H1 (cell line): ENCODE measurements around the gene LYPD6B. TPM values are rescaled to one million over a fixed set of nuclear protein-coding genes. Genes with fewer than 3 reads are reported as not detected.

ENCODE experiments used
- CTCF ChIA-PET: fragments of 300-600 bp; sonication (Branson Sonifier 250); formaldehyde crosslinking; loops from one replicate; lab custom pipeline; 2021; ENCODE audit not compliant: partially characterized antibody; lab: Charles Lee
- POLR2A ChIA-PET: fragments of 300-600 bp; sonication (Branson Sonifier 250); formaldehyde crosslinking; loops from one replicate; lab custom pipeline; 2021; ENCODE audit warnings: inconsistent platforms; ENCODE audit not compliant: partially characterized antibody; lab: Charles Lee
- DNase-seq, 2 experiments: peaks; one replicate each; pipeline versions ENCODE4 v3.0.0 to v3.0.0-alpha.2; 2010 to 2022; ENCODE audit warnings: low spot score in 2 of 2, low read depth in 1 of 2, mixed read lengths in 1 of 2
- FAIRE-seq: peaks from 2 replicates; lab custom pipeline; 2011; peaks lifted over from hg19 to GRCh38; lab: Jason Lieb, UNC
- H2AFZ ChIP-seq: 2 replicates; pipeline ENCODE4 v1.8.1; 2012; ENCODE audit warnings: low read length, inconsistent platforms
- H2AK5ac ChIP-seq: 2 replicates; pipeline ENCODE4 v1.6.1; 2013; ENCODE audit warnings: low read depth, low read length
- H2BK120ac ChIP-seq: replicated peaks from 2 replicates; pipeline ENCODE3; 2013; ENCODE audit warnings: low read depth, low read length, inconsistent platforms
- H2BK12ac ChIP-seq: 2 replicates; pipeline ENCODE4 v1.6.1; 2013; ENCODE audit warnings: low read depth, low read length
- H2BK15ac ChIP-seq: 2 replicates; pipeline ENCODE4 v1.6.1; 2013; ENCODE audit warnings: low read length
- H2BK20ac ChIP-seq: 2 replicates; pipeline ENCODE4 v1.6.1; 2013; ENCODE audit warnings: low read length
- H2BK5ac ChIP-seq: 2 replicates; pipeline ENCODE4 v1.6.1; 2013; ENCODE audit warnings: low read depth, low read length
- H3K14ac ChIP-seq: 2 replicates; pipeline ENCODE4 v1.6.1; 2013; ENCODE audit warnings: inconsistent platforms; ENCODE audit not compliant: insufficient read length
- H3K18ac ChIP-seq: 2 replicates; pipeline ENCODE4 v1.6.1; 2013; ENCODE audit warnings: low read length; ENCODE audit errors: extremely low read depth
- H3K23ac ChIP-seq: 2 replicates; pipeline ENCODE4 v1.6.1; 2013; ENCODE audit warnings: inconsistent platforms; ENCODE audit not compliant: insufficient read length
- H3K23me2 ChIP-seq: 2 replicates; pipeline ENCODE4 v1.6.1; 2013; ENCODE audit warnings: low read depth, low read length
- H3K27ac ChIP-seq: 2 replicates; pipeline ENCODE4 v1.6.1; 2011; ENCODE audit warnings: low read depth, low read length, inconsistent platforms
- H3K27me3 ChIP-seq, 4 experiments: replicated peaks in 1 of 4; 1 replicate in 1 of 4; 2 replicates in 3 of 4; pipeline versions ENCODE4 v1.6.1 to v1.8.1; 2011 to 2013; ENCODE audit warnings: low read length in 3 of 4, mild to moderate bottlenecking in 3 of 4, inconsistent platforms in 2 of 4, mixed read lengths in 2 of 4, moderate library complexity in 1 of 4; ENCODE audit not compliant: control insufficient read depth in 3 of 4, insufficient read depth in 3 of 4; ENCODE audit errors: extremely low read depth in 1 of 4
- H3K36me3 ChIP-seq, 4 experiments: 2 replicates each; pipeline versions ENCODE4 v1.6.1 to v1.8.1; 2011 to 2013; ENCODE audit warnings: mild to moderate bottlenecking in 4 of 4, low read length in 3 of 4, moderate library complexity in 2 of 4, control low read depth in 1 of 4, inconsistent platforms in 1 of 4; ENCODE audit not compliant: insufficient read depth in 4 of 4, control insufficient read depth in 2 of 4
- H3K4ac ChIP-seq: replicated peaks from 2 replicates; pipeline ENCODE3; 2013; ENCODE audit warnings: low read length, low read depth, mixed read lengths, inconsistent platforms; ENCODE audit not compliant: insufficient read length
- H3K4me1 ChIP-seq, 4 experiments: replicated peaks in 1 of 4; 1 replicate in 1 of 4; 2 replicates in 3 of 4; pipeline versions ENCODE4 v1.6.1 to v1.8.1; 2011 to 2013; ENCODE audit warnings: low read length in 3 of 4, inconsistent platforms in 2 of 4, mixed read lengths in 1 of 4; ENCODE audit not compliant: insufficient read depth in 4 of 4, control insufficient read depth in 3 of 4
- H3K4me2 ChIP-seq, 2 experiments: 2 replicates each; pipeline versions ENCODE4 v1.6.1 to v1.8.1; 2011 to 2013; ENCODE audit warnings: low read depth in 2 of 2, low read length in 2 of 2, control low read depth in 1 of 2, inconsistent platforms in 1 of 2, mild to moderate bottlenecking in 1 of 2; ENCODE audit not compliant: insufficient read depth in 1 of 2
- H3K4me3 ChIP-seq, 4 experiments: fragments of 200-600, 300-600 bp in 1 of 4; sonication (generic), shearing (Covaris generic), sonication (Bioruptor Twin) in 1 of 4; 2 replicates each; pipeline versions ENCODE4 v1.5.1 to v1.8.1; 2011 to 2016; ENCODE audit warnings: low read length in 4 of 4, low read depth in 3 of 4, control low read depth in 2 of 4, inconsistent platforms in 2 of 4, mild to moderate bottlenecking in 2 of 4, mixed read lengths in 1 of 4, moderate library complexity in 1 of 4; ENCODE audit not compliant: insufficient read depth in 2 of 4; ENCODE audit errors: extremely low read depth in 1 of 4
- H3K56ac ChIP-seq: replicated peaks from 2 replicates; pipeline ENCODE3; 2013; ENCODE audit warnings: low read depth, mild to moderate bottlenecking, mixed read lengths, low read length, inconsistent platforms; ENCODE audit not compliant: insufficient read length
- H3K79me1 ChIP-seq: 2 replicates; pipeline ENCODE4 v1.6.1; 2013; ENCODE audit warnings: low read depth, low read length, control low read depth
- H3K79me2 ChIP-seq, 2 experiments: 2 replicates each; pipeline versions ENCODE4 v1.6.1 to v1.8.1; 2012 to 2013; ENCODE audit warnings: low read length in 2 of 2, mild to moderate bottlenecking in 2 of 2, inconsistent platforms in 1 of 2; ENCODE audit not compliant: insufficient read depth in 2 of 2, control insufficient read depth in 1 of 2
- H3K9ac ChIP-seq, 4 experiments: replicated peaks in 1 of 4; 1 replicate in 1 of 4; 2 replicates in 3 of 4; pipeline versions ENCODE4 v1.6.1 to v1.8.1; 2011 to 2013; ENCODE audit warnings: low read depth in 3 of 4, low read length in 3 of 4, control low read depth in 2 of 4, mild to moderate bottlenecking in 2 of 4, moderate library complexity in 2 of 4, inconsistent platforms in 1 of 4; ENCODE audit errors: extremely low read depth in 1 of 4
- H3K9me3 ChIP-seq, 2 experiments: 2 replicates each; pipeline versions ENCODE4 v1.6.1 to v1.8.1; 2012 to 2013; ENCODE audit warnings: mild to moderate bottlenecking in 2 of 2, moderate library complexity in 2 of 2, control low read depth in 1 of 2, inconsistent platforms in 1 of 2, low read depth in 1 of 2, low read length in 1 of 2, mixed read lengths in 1 of 2; ENCODE audit not compliant: insufficient read depth in 2 of 2
- H4K20me1 ChIP-seq, 2 experiments: replicated peaks in 1 of 2; 2 replicates each; pipeline versions ENCODE3 to v1.8.1; 2011 to 2013; ENCODE audit warnings: inconsistent platforms in 2 of 2, low read length in 2 of 2, mild to moderate bottlenecking in 1 of 2; ENCODE audit not compliant: insufficient read depth in 2 of 2, control insufficient read depth in 1 of 2
- H4K5ac ChIP-seq: 2 replicates; pipeline ENCODE4 v1.6.1; 2013; ENCODE audit warnings: low read length, low read depth, mixed read lengths, inconsistent platforms; ENCODE audit not compliant: insufficient read length
- H4K8ac ChIP-seq: 2 replicates; pipeline ENCODE4 v1.8.0; 2013; ENCODE audit warnings: mild to moderate bottlenecking, moderate library complexity, low read length, inconsistent platforms; ENCODE audit not compliant: insufficient read depth; ENCODE audit errors: extremely low read depth
- H4K91ac ChIP-seq: replicated peaks from 2 replicates; pipeline ENCODE3; 2013; ENCODE audit warnings: low read length, mixed read lengths, inconsistent platforms; ENCODE audit not compliant: insufficient read length
- BRCA1 ChIP-seq: IDR thresholded peaks from 2 replicates; pipeline ENCODE4 v1.6.1; 2012; ENCODE audit warnings: low read depth, low read length, improper control_type of control experiment
- CEBPB ChIP-seq: IDR thresholded peaks from 2 replicates; pipeline ENCODE4 v1.6.1; 2012; ENCODE audit warnings: low read depth, low read length
- HDAC6 ChIP-seq: IDR thresholded peaks from one replicate; pipeline ENCODE4 v1.7.1; 2012; ENCODE audit warnings: low read depth, mild to moderate bottlenecking, inconsistent platforms, low read length, moderate library complexity
- MAFK ChIP-seq: IDR thresholded peaks from 2 replicates; pipeline ENCODE4 v1.6.1; 2012; ENCODE audit warnings: low read depth, mild to moderate bottlenecking, improper control_type of control experiment, low read length
- POLR2A ChIP-seq, 2 experiments: IDR thresholded peaks; 1 replicate in 1 of 2; 2 replicates in 1 of 2; pipeline ENCODE4 v1.6.1; 2011; ENCODE audit warnings: low read depth in 2 of 2, low read length in 2 of 2, mild to moderate bottlenecking in 2 of 2; ENCODE audit errors: control extremely low read depth in 1 of 2
- WGBS, 2 experiments: shearing (Covaris generic) in 1 of 2; methylation state at CpG; one replicate each; pipeline versions ENCODE4 v1.1.6 to v1.1.7; 2013 to 2015; ENCODE audit warnings: low lambda C conversion rate in 2 of 2, mixed read lengths in 2 of 2, inconsistent platforms in 1 of 2, low coverage in 1 of 2, missing lambda C conversion rate in 1 of 2; ENCODE audit not compliant: insufficient replicate concordance in 2 of 2, insufficient coverage in 1 of 2, insufficient read length in 1 of 2; ENCODE audit errors: extremely low coverage in 1 of 2, missing lambda C conversion rate in 1 of 2; 5-methylcytosine and 5-hydroxymethylcytosine counted together
- polyA plus RNA-seq, 7 experiments: library from polyadenylated mRNA; depleted of rRNA in 3 of 7; stranded (reverse) in 5 of 7; unstranded in 2 of 7; fragments of >200 nt in 5 of 7; fragments of 200-250 nt in 2 of 7; gene quantifications; 1 replicate in 5 of 7; 2 replicates in 1 of 7; 4 replicates in 1 of 7; pipeline versions ENCODE4 v1.2.1 to v1.2.3, GENCODE V29; 2011 to 2013; ENCODE audit warnings: missing spikeins in 2 of 7, mixed read lengths in 2 of 7
- total RNA-seq: library from RNA; stranded (reverse); fragmentation: NEBNext Ultra II Directional; extraction: Animal tissue kit (Norgen Biotek cat#: 25700); gene quantifications from 2 replicates; pipeline ENCODE4 v1.2.1, GENCODE V29; 2021
- TF ChIP-seq, protein P1 (sequence below): IDR thresholded peaks from 2 replicates; pipeline ENCODE4 v1.6.1; 2012; ENCODE audit warnings: inconsistent platforms

The LYPD6B gene
- total and polyA plus RNA-seq, 2 of the 8 experiments (the other 6 are each of a cell fraction or from before 2014, with no cell fraction given) = 2.2 to 3.5 TPM

DNA sequence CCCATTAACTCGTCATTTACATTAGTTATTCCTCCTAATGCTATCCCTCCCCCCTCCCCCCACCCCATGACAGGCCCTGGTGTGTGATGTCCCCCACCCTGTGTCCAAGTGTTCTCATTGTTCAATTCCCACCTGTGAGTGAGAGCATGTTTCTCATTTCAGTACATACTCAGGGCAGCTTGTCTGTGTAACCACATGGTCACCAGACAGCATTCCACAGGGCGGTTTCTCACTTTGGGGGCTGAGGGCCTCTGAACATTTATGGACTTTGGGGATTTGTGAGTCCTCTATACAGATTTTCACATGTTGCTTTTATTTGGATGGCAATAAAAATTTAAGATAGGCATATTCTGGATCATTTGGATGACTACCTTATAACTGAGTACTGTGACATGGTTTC, 84.0 kb downstream of the LYPD6B start:
- no peak overlapping the region for H3K4me3 ChIP-seq
- no peaks in the 10 kb centered on the region for H3K23me2 ChIP-seq
- no peak overlapping the region for H3K14ac ChIP-seq
- H3K4me1 ChIP-seq = no peaks in the 10 kb centered on the region
- no peaks in the 10 kb centered on the region for H3K79me2 ChIP-seq
- H3K27ac ChIP-seq = no peak overlapping the region
- H2AFZ ChIP-seq = no peak overlapping the region
- POLR2A ChIA-PET = no interaction called here
- no peak overlapping the region for H2BK5ac ChIP-seq
- no peaks in the 10 kb centered on the region for H4K20me1 ChIP-seq
- no peak overlapping the region for H3K56ac ChIP-seq
- DNase-seq (no peak), FAIRE-seq (no peak)
- no peak overlapping the region for H2BK120ac ChIP-seq
- H4K8ac ChIP-seq = no peak overlapping the region
- H3K18ac ChIP-seq = no peak overlapping the region
- 100% methylated on average over 1 of the region's 2 CpGs; no CpG with 5 or more reads in 1 of the 2 experiments for WGBS, 2 experiments
- peaks cover 0 to 2% (median 0%) of the 10 kb centered on the region in 4 experiments; a peak in 1 of 7 replicates for H3K27me3 ChIP-seq
- H2BK12ac ChIP-seq = no peak overlapping the region
- no peak overlapping the region for H3K23ac ChIP-seq
- H3K4me2 ChIP-seq = no peak overlapping the region
- no peaks in the 10 kb centered on the region for H3K9me3 ChIP-seq
- CTCF ChIA-PET = interaction anchor here (1.3 kb wide), 1 partner anchor 88 kb away, joined by 4 read pairs; no protein-coding TSS in a partner anchor
- H3K4ac ChIP-seq = no peak overlapping the region
- TF ChIP-seq MAFK = no peak
- no peak for TF ChIP-seq HDAC6
- TF ChIP-seq BRCA1 = no peak
- no peak for TF ChIP-seq CEBPB
- TF ChIP-seq POLR2A (IDR thresholded peaks at IDR 0.05; ENCODE audit: control extremely low read depth in 1 of 2, low read depth in 2 of 2, low read length in 2 of 2) = no peak
- TF ChIP-seq, protein P1, sequence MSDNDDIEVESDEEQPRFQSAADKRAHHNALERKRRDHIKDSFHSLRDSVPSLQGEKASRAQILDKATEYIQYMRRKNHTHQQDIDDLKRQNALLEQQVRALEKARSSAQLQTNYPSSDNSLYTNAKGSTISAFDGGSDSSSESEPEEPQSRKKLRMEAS = no peak
- no peak overlapping the region for H2BK20ac ChIP-seq
- no peaks in the 10 kb centered on the region for H3K36me3 ChIP-seq
- no peaks in the 10 kb centered on the region for H3K79me1 ChIP-seq
- no peak overlapping the region for H3K9ac ChIP-seq
- H4K5ac ChIP-seq = no peak overlapping the region
- H2AK5ac ChIP-seq = no peak overlapping the region
- H2BK15ac ChIP-seq = no peak overlapping the region
- H4K91ac ChIP-seq = no peak overlapping the region
